Measurements from ENCODE around the gene HNRNPAB.
A peak's percentile ranks its signal among the peaks of the same experiment; 100 is the strongest.
"Not testable (repeated sequence)": the region's sequence is repeated elsewhere in the genome, so short reads cannot be mapped to it uniquely, and the experiment has no call there.

The HNRNPAB gene

DNA sequence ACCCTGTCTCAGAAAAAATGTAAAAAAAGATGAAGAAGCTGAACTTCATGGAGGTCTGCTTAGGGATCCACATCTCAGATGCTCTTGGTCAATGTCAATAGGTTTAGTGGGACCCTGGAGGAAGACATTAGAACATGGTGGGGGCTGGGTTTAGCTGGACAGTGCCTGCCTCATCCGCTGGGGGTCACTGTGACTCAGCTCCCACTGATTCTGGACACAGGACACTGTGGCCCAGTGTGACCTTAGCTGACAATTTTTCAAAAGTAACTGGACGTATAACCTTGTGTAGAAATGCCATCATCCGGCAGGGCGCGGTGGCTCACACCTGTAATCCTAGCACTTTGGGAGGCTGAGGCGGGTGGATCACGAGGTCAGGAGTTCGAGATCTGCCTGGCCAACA, 7.3 kb upstream of the HNRNPAB start:
- DNase-seq (ENCODE audit: low spot score), result no peak

- not testable (repeated sequence) for DNase-seq (ENCODE audit: low spot score)
Observed at GRCh38 chr5:178198151-178198550, 6.2 kb upstream of the HNRNPAB start.

GRCh38 chr5:178198706-178199105, 5.6 kb upstream of the HNRNPAB start:
- DNase-seq (ENCODE audit: low spot score), result no peak

DNA sequence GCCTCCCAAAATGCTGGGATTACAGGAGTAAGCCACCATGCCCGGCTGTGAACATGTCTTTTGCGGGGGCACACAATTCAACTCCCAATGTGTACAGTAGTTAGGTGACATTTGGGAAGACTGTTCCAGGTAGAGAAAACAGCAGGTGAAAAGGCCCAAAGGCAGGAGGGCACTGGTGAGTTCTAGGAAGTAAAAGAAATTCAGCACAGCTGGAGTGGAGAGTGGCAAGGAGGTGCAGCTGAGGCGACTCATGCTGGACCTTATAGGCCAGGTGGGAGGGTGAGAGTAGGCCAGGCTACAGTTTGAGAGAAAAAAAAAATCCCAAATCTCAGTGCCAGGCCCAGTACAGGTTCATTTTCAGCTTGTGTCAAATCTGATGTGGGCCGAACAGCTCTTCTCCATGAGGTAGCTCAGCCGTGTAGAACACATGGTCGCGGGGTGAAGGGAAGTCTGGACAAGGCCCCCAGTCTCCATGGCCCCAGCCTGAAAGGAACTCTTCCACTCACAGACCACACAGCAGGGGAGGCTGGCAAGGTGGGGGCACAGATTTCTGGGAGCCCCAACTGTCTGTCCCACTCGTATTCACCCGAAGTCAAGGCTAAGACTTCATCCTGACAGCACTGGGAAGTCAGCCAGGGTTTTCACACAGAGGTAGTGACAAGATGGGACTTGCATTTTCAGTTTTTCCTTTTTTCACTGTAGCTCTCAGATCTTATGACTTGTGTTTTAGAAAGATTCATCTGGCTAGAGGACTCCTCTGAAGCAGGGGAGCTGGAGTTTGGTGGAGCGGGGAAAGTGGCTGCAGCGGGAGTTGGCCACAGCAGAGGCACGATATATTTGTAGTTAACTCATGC, 4.5 kb upstream of the HNRNPAB start:
- peak; percentile 3 for DNase-seq (ENCODE audit: low spot score)

DNA sequence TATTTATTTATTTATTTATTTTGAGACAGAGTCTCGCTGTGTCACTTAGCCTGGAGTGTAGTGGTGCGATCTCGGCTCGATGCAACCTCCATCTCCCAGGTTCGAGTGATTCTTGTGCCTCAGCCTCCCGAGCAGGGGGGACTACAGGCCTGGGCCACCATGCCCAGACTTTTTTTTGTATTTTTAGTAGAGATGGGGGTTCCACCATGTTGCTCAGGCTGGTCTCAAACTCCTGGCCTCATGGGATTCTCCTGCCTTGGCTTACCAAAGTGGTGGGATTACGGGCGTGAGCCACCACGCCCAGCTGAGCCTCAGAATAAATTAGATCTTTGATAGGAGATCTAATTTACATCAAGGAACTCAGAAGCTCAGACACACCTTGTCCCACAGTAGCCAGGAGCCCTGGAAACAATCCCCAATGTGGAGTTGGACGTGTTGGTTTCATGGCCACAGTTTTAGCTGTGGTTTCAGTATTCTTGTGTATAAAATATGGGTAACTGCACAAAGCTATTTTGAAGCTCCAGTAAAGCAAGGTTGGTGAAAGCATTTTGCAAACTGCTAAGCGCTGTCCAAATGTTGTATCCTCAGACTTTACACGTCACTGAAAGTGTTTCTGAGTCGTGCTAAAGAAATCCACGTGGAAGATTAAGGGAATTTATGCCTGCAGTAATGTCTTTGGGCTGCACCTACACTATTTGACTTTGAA, 3.0 kb upstream of the HNRNPAB start:
- peak; percentile 1 for DNase-seq (ENCODE audit: low spot score)

GRCh38 chr5:178201927-178202235, 2.5 kb upstream of the HNRNPAB start:
- peak; percentile 6 for DNase-seq (ENCODE audit: low spot score)

GRCh38 chr5:178202541-178202940, 1.8 kb upstream of the HNRNPAB start:
- no peak for DNase-seq (ENCODE audit: low spot score)

- no peak for DNase-seq (ENCODE audit: low spot score)
Observed at GRCh38 chr5:178203670-178204181, 607 bp upstream of the HNRNPAB start.

DNA sequence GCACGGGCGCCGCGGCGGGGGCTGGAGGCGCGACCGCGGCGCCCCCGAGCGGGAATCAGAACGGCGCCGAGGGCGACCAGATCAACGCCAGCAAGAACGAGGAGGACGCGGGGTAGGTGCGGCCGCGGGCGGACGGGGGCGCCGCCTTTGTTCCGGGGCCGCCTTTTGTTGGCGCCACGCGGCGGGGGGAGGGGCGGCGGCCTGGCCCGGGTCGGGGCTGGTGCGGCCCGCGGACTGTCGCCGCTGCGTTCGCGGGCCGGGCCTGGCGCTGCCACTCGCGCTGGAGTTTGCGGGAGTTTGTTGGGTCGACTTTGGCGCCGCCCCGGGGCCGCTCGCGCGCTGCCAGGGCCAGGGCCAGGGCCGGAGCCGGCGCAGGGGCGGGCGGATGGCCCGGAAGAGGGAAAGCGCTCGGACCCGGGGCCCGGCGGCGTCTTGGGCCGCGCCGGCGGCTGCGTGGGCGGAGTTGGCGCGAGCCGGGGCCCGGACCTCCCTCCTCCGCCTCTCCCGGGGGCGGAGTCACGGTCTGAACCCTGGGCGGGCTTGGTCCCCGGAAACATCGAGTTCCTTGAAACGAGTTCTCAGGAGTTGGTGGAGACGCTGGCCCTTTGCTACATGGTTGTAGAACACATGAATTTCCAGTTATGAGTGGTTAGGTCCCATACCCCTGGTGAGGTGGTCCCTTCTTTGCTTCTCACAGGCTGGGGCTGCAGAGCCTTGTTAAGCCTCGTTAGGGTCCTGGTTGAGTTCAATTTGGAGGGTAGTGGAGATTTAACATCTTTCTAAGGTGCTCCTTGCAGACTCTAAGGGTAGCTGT, 809 bp downstream of the HNRNPAB start:
- DNase-seq (ENCODE audit: low spot score), result peak; percentile 86

DNA sequence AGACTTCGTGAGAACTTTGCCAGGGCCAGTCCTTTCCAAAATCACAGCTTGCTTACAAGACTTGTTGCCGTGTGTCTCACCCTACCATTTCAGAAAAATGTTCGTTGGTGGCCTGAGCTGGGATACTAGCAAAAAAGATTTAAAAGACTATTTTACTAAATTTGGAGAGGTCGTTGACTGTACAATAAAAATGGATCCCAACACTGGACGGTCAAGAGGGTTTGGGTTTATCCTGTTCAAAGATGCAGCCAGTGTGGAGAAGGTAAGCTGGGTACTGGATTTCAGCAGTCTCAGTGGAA, 1.4 kb downstream of the HNRNPAB start:
- DNase-seq (ENCODE audit: low spot score), result no peak

DNA sequence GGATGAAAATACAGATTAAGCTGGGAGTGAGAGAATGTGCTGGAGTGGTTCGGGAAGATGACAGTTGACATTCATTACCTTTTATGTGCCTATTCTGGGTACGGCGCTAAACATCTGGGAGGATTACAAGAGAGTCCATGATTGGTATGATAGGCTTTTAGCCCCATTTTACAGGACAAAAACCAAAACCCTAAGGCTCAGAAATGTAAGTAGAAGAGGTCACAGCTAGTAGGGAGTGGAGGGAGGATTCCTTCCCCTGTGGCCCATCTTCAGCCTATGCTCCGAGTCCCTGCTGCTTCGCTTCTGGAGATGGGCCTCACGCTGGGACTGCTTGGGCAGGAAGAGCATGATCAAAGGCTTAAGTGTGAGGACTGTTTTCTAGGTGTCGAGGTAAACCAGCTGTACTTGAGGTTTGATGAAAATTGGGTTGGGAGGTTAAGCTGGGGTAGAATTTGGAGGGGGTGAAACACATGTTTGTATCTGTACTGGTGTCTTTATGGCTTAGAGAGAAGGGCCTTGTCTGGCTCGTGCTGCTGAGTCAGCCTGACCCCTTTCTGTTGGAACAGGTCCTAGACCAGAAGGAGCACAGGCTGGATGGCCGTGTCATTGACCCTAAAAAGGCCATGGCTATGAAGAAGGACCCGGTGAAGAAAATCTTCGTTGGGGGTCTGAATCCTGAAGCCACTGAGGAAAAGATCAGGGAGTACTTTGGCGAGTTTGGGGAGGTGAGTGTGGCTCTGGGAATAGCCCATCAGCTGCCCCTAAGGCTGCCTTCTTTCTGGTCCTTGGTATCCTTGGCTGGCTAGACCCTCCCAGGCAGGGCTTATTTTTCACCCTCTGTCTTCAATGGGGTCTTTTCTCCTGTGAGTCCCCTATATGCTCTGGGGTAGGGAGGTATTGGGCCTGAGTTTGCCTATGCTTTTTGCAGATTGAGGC, 2.1 kb downstream of the HNRNPAB start:
- no peak for DNase-seq (ENCODE audit: low spot score)

GRCh38 chr5:178207183-178207916, 3.0 kb downstream of the HNRNPAB start:
- DNase-seq (ENCODE audit: low spot score), result no peak

DNA sequence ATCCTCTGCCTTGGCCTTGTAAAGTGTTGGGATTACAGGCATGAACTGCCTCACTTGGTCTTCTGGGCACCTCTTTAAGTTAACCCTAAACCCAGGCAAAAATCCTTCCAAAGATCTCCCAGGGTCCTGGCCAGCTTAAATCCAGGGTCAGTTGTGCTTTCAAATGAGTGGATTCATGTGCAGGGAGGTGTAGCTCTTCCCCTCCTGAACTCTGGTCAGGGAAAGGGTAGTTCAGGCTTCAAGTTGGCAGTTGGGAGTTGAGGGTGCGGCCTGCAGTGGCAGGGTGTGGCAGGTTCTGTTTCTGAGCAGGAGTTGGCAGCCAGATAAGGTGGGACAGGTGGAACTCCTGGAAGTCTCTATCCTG, 3.6 kb downstream of the HNRNPAB start:
- no peak for DNase-seq (ENCODE audit: low spot score)

- DNase-seq (ENCODE audit: low spot score), result no peak
Observed at GRCh38 chr5:178208540-178209227, 4.4 kb downstream of the HNRNPAB start.

- no peak for DNase-seq (ENCODE audit: low spot score)
Observed at GRCh38 chr5:178209334-178210072, 5.2 kb downstream of the HNRNPAB start.

- no peak for DNase-seq (ENCODE audit: low spot score)
Observed at GRCh38 chr5:178210073-178210535, 5.8 kb downstream of the HNRNPAB start.

- DNase-seq (ENCODE audit: low spot score), result no peak
Observed at GRCh38 chr5:178210686-178211085, 6.4 kb downstream of the HNRNPAB start.

DNA sequence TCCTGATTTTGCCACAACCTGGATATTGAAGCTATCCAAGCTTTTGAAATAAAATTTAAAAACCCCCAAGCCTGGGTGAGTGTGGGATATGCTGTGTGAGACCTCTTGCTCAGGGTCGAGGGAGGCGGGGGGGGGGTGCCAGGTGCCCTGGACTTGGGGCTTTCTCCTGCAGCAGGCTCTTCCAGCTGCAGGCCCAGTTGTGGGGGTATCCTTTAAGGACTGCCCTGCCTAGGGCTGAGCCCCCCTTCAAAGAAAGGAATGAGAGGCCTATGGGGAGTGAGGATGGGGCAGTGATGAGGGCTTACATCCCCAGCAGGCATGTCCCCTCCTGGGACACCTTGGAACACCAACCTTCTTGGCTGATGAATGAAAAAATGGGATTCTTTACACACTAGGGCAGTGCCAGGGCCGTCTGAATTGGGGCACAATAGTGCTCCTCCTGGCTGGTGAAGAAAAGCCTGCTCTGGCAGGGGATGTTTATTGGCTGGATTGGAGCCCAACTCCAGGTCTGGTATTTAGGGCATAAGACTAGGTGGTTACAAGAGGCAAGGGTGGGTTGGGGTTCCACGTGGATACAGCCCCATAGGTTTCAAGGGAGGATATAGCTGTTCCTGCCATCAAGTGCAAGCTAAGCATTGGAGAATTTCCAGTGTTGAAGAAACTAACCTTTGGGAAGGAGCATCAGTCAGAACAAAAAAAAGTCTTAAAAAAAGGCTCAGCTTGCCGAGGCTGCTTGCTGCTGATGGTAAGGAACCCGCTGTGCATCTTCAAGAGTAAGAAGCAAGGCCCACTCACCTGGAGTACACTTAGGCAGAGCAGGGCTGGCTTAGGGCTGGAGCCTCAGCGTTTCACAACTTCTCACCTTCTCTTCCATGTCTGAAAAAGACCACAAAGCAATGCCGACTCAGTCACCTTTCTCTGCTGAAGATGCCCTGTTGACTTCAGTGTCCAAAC, 7.0 kb downstream of the HNRNPAB start:
- no peak for DNase-seq (ENCODE audit: low spot score)

Data from D341Med (cell line).